Karpas-422 (cell line): ENCODE measurements around the gene AWAT1. TPM values are rescaled to one million over a fixed set of nuclear protein-coding genes. Genes with fewer than 3 reads are reported as not detected.
"Not testable (repeated sequence)": the region's sequence is repeated elsewhere in the genome, so short reads cannot be mapped to it uniquely, and the experiment has no call there.

Experiments
- DNase-seq: peaks from one replicate; pipeline ENCODE4 v3.0.0-alpha.2; 2015
- H2AFZ ChIP-seq: fragments of 200-600 bp; sonication (generic); 2 replicates; pipeline ENCODE4 v1.6.1; 2014; ENCODE audit warnings: antibody characterized with exemption, low read length, mixed read lengths
- H3K27ac ChIP-seq: fragments of 200-600 bp; sonication (generic); 2 replicates; pipeline ENCODE4 v1.5.1; 2014; ENCODE audit warnings: mild to moderate bottlenecking, low read length, moderate library complexity
- H3K27me3 ChIP-seq: fragments of 200-600 bp; sonication (generic); 2 replicates; pipeline ENCODE4 v1.6.1; 2014; ENCODE audit warnings: low read length, mixed read lengths
- H3K36me3 ChIP-seq: fragments of 200-600 bp; sonication (generic); 2 replicates; pipeline ENCODE4 v1.6.1; 2014; ENCODE audit warnings: low read length, mixed read lengths; ENCODE audit not compliant: insufficient read depth
- H3K4me1 ChIP-seq: fragments of 200-600 bp; sonication (generic); 2 replicates; pipeline ENCODE4 v1.6.1; 2014; ENCODE audit warnings: mild to moderate bottlenecking, low read length, mixed read lengths
- H3K4me2 ChIP-seq: fragments of 200-600 bp; sonication (generic); 2 replicates; pipeline ENCODE4 v1.6.1; 2014; ENCODE audit warnings: low read length, low read depth, mild to moderate bottlenecking; ENCODE audit not compliant: poor library complexity, severe bottlenecking
- H3K4me3 ChIP-seq: fragments of 200-600 bp; sonication (generic); 2 replicates; pipeline ENCODE4 v1.5.1; 2014; ENCODE audit warnings: mild to moderate bottlenecking, antibody characterized with exemption, low read length, mixed read lengths
- H3K79me2 ChIP-seq: fragments of 200-600 bp; sonication (generic); 2 replicates; pipeline ENCODE4 v1.6.1; 2014; ENCODE audit warnings: mild to moderate bottlenecking, low read length, mixed read lengths
- H3K9ac ChIP-seq: fragments of 200-600 bp; sonication (generic); 2 replicates; pipeline ENCODE4 v1.6.0; 2014; ENCODE audit warnings: low read length
- H3K9me2 ChIP-seq: fragments of 200-600 bp; sonication (generic), shearing (Covaris generic); replicated peaks from 2 replicates; pipeline ENCODE4 v1.6.0; 2014; ENCODE audit warnings: mild to moderate bottlenecking, low read length, moderate library complexity; ENCODE audit not compliant: insufficient read depth
- H3K9me3 ChIP-seq: fragments of 300-700, 200-600 bp; sonication (generic); 2 replicates; pipeline ENCODE4 v1.6.1; 2014; ENCODE audit warnings: low read length, mixed read lengths
- H4K20me1 ChIP-seq: fragments of 200-600 bp; sonication (generic); 2 replicates; pipeline ENCODE4 v1.6.1; 2014; ENCODE audit warnings: mild to moderate bottlenecking, antibody characterized with exemption, low read length, low read depth; ENCODE audit not compliant: insufficient read depth
- total RNA-seq: library from RNA; depleted of rRNA; stranded (reverse); fragments of >200 nt; shearing (Covaris generic); gene quantifications from 2 replicates; pipeline ENCODE4 v1.2.3, GENCODE V29; 2014; ENCODE audit warnings: low replicate concordance; rRNA removed

Gene AWAT1
- total RNA-seq: not detected in 2 replicates

DNA sequence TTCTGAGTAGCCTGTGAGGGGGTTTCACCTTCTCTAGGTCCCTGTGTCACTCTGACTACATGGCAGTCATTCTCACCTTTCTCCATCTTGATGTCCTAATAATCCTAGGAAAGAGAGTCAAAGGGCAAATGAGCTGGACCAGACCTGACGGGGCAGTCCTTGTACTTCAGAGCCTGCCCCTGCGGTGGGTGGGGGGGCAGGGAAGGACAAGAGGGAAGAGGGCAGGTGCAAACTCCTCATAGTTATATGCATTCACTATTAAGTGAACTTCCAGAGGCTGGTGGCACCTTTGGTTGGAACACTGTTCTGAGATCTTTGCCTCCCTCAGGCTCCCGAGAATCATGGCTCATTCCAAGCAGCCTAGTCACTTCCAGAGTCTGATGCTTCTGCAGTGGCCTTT, at the start of gene AWAT1:
Gene AWAT1 (plus strand): TSS at position 301 of the 400 bp plus-strand sequence. CDS start 41 bp downstream, at position 342.
- Histone ChIP-seq H4K20me1 (no peaks in the 10 kb centered on the region), H3K9me3 (no peaks in the 10 kb centered on the region), H3K79me2 (no peaks in the 10 kb centered on the region), H3K9ac (no peak within 1 kb of the TSS), H3K27ac (no peak within 1 kb of the TSS), H2AFZ (no peak within 1 kb of the TSS), H3K4me1 (no peaks in the 10 kb centered on the region), H3K27me3 (no peaks in the 10 kb centered on the region), H3K9me2 (no peaks in the 10 kb centered on the region), H3K36me3 (no peaks in the 10 kb centered on the region), H3K4me2 (no peak within 1 kb of the TSS), H3K4me3 (no peak within 1 kb of the TSS)
- DNase-seq: no peak

DNA sequence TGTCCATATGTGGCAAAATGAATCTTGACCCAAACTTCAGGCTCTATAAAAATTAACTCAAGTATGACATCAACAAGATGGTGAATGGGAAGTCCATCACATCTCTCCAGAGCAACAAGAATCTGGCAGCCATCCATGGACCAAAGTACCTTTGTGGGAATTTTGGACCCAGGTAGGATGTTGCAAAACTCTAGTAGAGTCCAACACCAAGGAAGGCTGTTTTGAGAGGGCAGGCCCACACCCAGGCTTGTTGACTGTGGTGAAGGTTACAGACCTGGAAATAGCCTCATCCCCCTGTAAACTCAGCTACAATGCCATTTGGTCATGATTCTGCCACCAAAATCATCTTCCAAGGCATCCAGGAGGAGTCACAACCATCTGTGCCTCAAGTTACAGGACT, 44.2 kb upstream of the AWAT1 start:
- peaks cover 5% of the 10 kb centered on the region for H3K9me3 ChIP-seq
- peaks cover 3% of the 10 kb centered on the region; the same call in 1 of the 2 replicates for H3K4me1 ChIP-seq
- H3K27ac ChIP-seq: no peak overlapping the region
- no peaks in the 10 kb centered on the region for H3K9me2 ChIP-seq
- H3K79me2 ChIP-seq: no peaks in the 10 kb centered on the region
- H3K36me3 ChIP-seq: no peaks in the 10 kb centered on the region
- H3K9ac ChIP-seq: no peak overlapping the region
- no peak overlapping the region for H3K4me2 ChIP-seq
- H3K27me3 ChIP-seq: no peaks in the 10 kb centered on the region
- no peak overlapping the region for H3K4me3 ChIP-seq
- DNase-seq: no peak
- no peaks in the 10 kb centered on the region for H4K20me1 ChIP-seq
- H2AFZ ChIP-seq: no peak overlapping the region

DNA sequence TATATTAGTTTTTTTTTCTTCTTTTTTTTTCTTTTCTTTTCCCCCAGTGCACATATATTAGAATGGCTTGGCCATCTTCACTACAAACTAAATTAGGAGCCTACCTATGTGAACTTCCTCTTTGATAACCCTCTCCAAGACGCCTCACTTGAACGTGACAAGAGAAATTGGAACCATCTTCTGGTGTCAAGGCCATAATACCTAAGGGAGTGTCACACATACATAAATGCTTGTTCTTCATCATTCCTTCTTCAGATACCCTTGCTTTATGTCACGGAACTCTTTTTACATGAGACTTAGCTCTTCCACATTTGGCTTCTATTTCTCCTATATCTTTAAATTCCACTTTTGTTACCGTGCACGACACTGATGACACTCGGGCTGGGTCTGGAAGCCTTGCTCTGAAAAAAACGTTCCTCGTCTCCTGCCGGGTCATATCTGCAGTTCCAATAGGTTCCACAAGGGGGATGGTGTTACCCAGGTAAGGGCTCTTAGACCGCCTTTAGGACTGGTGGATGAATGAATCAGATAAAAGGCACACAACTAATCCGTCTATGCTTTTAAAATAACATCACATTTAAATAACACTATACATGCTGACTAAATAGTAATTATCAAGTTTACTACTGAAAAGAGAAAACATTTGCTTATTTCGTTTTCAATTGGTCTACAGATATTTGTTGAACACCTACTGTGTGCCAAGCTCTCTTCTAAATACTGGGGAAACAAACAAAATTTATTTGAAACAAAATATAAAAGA, 37.3 kb upstream of the AWAT1 start:
- Histone ChIP-seq H3K4me2 (peak overlapping the region; percentile 33), H3K9ac (no peak overlapping the region), H2AFZ (0 out of 2 replicates have a peak overlapping the region, but pooled peaks have one; percentile 21), H3K27me3 (no peaks in the 10 kb centered on the region), H3K79me2 (no peaks in the 10 kb centered on the region), H3K4me3 (no peak overlapping the region), H3K27ac (no peak overlapping the region), H3K36me3 (no peaks in the 10 kb centered on the region), H3K9me3 (no peaks in the 10 kb centered on the region), H3K9me2 (no peaks in the 10 kb centered on the region), H4K20me1 (no peaks in the 10 kb centered on the region), H3K4me1 (peaks cover 6% of the 10 kb centered on the region; the same call in 1 of the 2 replicates)
- DNase-seq: peak; percentile 93

DNA sequence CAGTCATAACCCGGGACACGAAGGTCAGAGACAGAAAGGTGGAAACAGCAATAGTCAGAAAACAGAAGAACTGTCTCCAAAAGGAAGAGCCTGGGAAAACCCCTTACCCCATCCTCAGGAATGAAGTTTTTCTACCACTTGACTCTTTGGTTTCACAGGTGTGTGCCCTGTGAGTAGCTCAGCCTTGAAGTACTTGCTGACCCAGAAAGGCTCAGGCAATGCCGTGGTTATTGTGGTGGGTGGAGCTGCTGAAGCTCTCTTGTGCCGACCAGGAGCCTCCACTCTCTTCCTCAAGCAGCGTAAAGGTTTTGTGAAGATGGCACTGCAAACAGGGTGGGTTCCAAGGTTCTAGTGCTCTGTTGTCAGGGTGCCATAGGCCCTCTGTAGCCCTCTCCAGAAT, 32.7 kb upstream of the AWAT1 start:
- DNase-seq: no peak
- Histone ChIP-seq H3K27ac (no peak overlapping the region), H2AFZ (no peak overlapping the region), H3K9me3 (no peaks in the 10 kb centered on the region), H3K27me3 (no peaks in the 10 kb centered on the region), H3K9me2 (no peaks in the 10 kb centered on the region), H3K79me2 (no peaks in the 10 kb centered on the region), H4K20me1 (no peaks in the 10 kb centered on the region), H3K36me3 (no peaks in the 10 kb centered on the region), H3K9ac (no peak overlapping the region), H3K4me3 (no peak overlapping the region), H3K4me1 (peaks cover 4% of the 10 kb centered on the region; the same call in 1 of the 2 replicates), H3K4me2 (no peak overlapping the region)

DNA sequence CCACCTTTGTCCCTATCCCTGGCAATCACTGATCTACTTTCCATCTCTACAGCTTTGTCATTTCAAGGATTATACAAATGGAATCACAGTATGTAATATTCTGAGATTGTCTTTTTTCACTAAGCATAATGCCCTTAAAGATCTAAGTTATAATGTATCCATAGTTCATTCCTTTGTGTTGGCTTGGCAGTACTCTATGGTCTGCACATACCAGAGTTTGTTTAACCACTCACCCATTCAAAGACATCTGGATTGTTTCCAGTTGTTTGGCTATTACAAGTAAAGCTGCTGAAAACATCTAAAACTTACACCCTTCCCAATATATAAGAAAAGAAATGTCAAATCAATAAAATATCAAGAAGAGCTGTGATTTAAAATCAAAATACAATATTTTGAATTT, 26.0 kb upstream of the AWAT1 start:
- Histone ChIP-seq H3K9me3 (no peaks in the 10 kb centered on the region), H3K4me1 (no peaks in the 10 kb centered on the region), H3K4me2 (no peak overlapping the region), H3K27me3 (no peaks in the 10 kb centered on the region), H3K4me3 (no peak overlapping the region), H3K9ac (no peak overlapping the region), H3K79me2 (no peaks in the 10 kb centered on the region), H3K36me3 (no peaks in the 10 kb centered on the region), H4K20me1 (no peaks in the 10 kb centered on the region), H2AFZ (no peak overlapping the region), H3K9me2 (no peaks in the 10 kb centered on the region), H3K27ac (no peak overlapping the region)
- DNase-seq: no peak

DNA sequence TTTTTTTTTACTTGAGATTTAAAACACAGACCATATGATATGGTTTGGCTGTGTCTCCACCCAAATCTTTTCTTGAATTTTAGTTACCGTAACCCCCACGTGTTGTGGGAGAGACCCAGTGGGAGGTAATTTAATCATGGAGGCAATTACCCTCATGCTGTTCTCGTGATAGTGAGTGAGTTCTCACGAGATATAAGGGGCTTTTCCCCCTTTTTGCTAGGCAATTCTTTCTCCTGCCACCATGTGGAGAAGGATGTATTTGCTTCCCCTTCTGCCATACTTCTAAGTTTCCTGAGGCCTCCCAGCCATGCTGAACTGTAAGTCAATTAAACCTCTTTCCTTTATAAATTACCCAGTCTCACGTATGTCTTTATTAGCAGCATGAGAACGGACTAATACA, 24.9 kb upstream of the AWAT1 start:
- H3K36me3 ChIP-seq, H4K20me1 ChIP-seq, H3K4me1 ChIP-seq, H3K9me2 ChIP-seq, H3K79me2 ChIP-seq, H3K4me3 ChIP-seq, H3K27me3 ChIP-seq, H3K4me2 ChIP-seq, H3K9ac ChIP-seq, DNase-seq, H2AFZ ChIP-seq, H3K27ac ChIP-seq, H3K9me3 ChIP-seq: not testable (repeated sequence)

DNA sequence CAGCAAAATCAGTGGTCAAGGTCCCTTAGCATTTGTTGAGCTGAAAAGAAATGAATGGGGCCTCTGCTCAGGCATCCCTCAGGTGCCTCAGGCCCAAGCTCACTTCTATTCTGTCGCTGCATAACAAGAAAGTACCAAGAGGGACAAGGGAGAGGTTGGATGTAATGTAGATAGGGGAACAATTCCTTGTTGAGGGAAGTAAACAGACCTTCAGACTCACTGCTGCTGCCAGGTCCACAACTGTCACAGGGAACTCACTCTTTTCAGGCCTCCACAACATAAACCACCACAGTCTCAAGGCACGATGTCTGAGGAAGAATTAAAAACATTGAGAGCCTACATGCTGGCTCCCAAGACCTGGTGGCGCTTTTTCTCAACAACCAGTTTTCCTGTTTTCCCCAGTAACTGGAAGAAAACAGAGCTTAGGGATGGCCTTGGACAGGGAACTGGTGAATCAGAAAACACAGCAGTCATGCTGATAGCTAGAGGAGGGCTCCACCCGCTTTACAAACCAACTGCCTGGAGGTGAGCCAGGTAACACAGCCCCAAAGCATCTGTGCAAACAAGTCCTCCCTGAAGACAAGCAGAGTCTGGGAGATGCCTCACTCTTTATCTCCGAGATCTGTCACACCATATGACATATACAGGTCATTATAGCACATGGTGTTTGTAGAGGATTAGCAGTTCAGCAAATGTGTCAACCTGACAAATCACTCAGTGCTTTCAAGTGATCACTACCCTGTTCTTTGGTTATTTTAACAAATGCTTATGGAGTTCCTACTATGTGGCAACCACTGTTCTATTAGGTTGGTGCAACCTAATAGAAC, 14.3 kb upstream of the AWAT1 start:
- Histone ChIP-seq H3K79me2 (no peaks in the 10 kb centered on the region), H3K27me3 (no peaks in the 10 kb centered on the region), H3K4me3 (no peak overlapping the region), H3K9me2 (no peaks in the 10 kb centered on the region), H3K4me1 (no peaks in the 10 kb centered on the region), H2AFZ (no peak overlapping the region), H3K9ac (no peak overlapping the region), H3K36me3 (no peaks in the 10 kb centered on the region), H4K20me1 (no peaks in the 10 kb centered on the region), H3K9me3 (no peaks in the 10 kb centered on the region), H3K27ac (no peak overlapping the region), H3K4me2 (no peak overlapping the region)
- DNase-seq: no peak

DNA sequence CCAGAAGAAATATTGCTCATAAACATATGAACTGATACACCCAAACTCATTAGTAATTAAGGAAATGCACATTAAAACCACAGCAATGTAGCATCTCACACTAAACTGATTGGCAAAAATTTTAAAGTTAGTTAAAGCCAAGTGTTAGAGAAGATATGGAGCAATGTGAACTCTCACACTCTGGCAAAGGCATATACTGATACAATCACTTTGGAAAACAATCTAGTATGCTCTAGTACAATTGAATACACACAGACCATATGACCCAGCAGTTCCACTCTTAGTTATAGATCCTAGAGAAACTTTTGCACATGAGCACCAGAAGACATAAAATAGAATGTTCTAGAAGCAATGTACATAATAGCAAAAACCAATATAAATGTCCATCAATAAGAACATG, 8.4 kb upstream of the AWAT1 start:
- Histone ChIP-seq H3K9ac (no peak overlapping the region), H3K27me3 (no peaks in the 10 kb centered on the region), H3K27ac (no peak overlapping the region), H3K4me3 (no peak overlapping the region), H3K79me2 (no peaks in the 10 kb centered on the region), H3K4me2 (no peak overlapping the region), H3K4me1 (no peaks in the 10 kb centered on the region), H3K9me2 (no peaks in the 10 kb centered on the region), H3K9me3 (no peaks in the 10 kb centered on the region), H4K20me1 (no peaks in the 10 kb centered on the region), H3K36me3 (no peaks in the 10 kb centered on the region), H2AFZ (no peak overlapping the region)
- DNase-seq: no peak
